IMR-90 (cell line): Measurements from ENCODE around the gene CPD.

Experiments
- CEBPB ChIP-seq: IDR thresholded peaks from 2 replicates; pipeline ENCODE4 v1.6.1; 2012; ENCODE audit warnings: low read depth, low read length, improper control_type of control experiment
- FOS ChIP-seq: fragments of 150-350 bp; IDR thresholded peaks from 2 replicates; pipeline ENCODE4 v1.6.1; 2016; ENCODE audit warnings: low read depth, low read length
- MAZ ChIP-seq: IDR thresholded peaks from 2 replicates; pipeline ENCODE4 v1.6.1; 2012; ENCODE audit warnings: low read depth, mild to moderate bottlenecking, low read length, improper control_type of control experiment, moderate library complexity, borderline replicate concordance
- MXI1 ChIP-seq: IDR thresholded peaks from 2 replicates; pipeline ENCODE4 v1.6.1; 2012; ENCODE audit warnings: low read depth, mild to moderate bottlenecking, low read length, moderate library complexity, borderline replicate concordance
- NFE2L2 ChIP-seq: fragments of 150-350 bp; IDR thresholded peaks from 2 replicates; pipeline ENCODE4 v1.6.1; 2016; ENCODE audit warnings: low read depth, mild to moderate bottlenecking, low read length
- POLR2A ChIP-seq: IDR thresholded peaks from 2 replicates; pipeline ENCODE4 v1.6.1; 2012; ENCODE audit warnings: mild to moderate bottlenecking, low read depth, low read length
- RAD21 ChIP-seq: IDR thresholded peaks from 2 replicates; pipeline ENCODE4 v1.6.1; 2012; ENCODE audit warnings: low read length, improper control_type of control experiment
- SMC3 ChIP-seq: fragments of 150-350 bp; IDR thresholded peaks from 2 replicates; pipeline ENCODE4 v1.6.1; 2016; ENCODE audit warnings: low read depth, mild to moderate bottlenecking, antibody characterized with exemption, low read length, moderate library complexity
- TF ChIP-seq, protein P1 (sequence below): conservative IDR thresholded peaks from 2 replicates; pipeline ENCODE4 v1.5.1; 2012; ENCODE audit warnings: mild to moderate bottlenecking, low read depth, low read length, improper control_type of control experiment

- TF ChIP-seq POLR2A (no peak), CEBPB (no peak), FOS (no peak), NFE2L2 (no peak), MAZ (no peak), SMC3 (no peak), MXI1 (no peak), RAD21 (no peak)
- TF ChIP-seq, protein P1, sequence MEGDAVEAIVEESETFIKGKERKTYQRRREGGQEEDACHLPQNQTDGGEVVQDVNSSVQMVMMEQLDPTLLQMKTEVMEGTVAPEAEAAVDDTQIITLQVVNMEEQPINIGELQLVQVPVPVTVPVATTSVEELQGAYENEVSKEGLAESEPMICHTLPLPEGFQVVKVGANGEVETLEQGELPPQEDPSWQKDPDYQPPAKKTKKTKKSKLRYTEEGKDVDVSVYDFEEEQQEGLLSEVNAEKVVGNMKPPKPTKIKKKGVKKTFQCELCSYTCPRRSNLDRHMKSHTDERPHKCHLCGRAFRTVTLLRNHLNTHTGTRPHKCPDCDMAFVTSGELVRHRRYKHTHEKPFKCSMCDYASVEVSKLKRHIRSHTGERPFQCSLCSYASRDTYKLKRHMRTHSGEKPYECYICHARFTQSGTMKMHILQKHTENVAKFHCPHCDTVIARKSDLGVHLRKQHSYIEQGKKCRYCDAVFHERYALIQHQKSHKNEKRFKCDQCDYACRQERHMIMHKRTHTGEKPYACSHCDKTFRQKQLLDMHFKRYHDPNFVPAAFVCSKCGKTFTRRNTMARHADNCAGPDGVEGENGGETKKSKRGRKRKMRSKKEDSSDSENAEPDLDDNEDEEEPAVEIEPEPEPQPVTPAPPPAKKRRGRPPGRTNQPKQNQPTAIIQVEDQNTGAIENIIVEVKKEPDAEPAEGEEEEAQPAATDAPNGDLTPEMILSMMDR = no peak
Observed at GRCh38 chr17:30381340-30381659, 2.6 kb downstream of the CPD start.
